HUES48 (cell line): ENCODE data around the gene RPL36AL.
"Not testable (repeated sequence)": the region's sequence is repeated elsewhere in the genome, so short reads cannot be mapped to it uniquely, and the experiment has no call there.

Source experiments
- H3K27ac ChIP-seq: one replicate; pipeline ENCODE4 v1.7.0; 2013; ENCODE audit warnings: low read depth, low read length, inconsistent platforms
- H3K27me3 ChIP-seq: 2 replicates; pipeline ENCODE4 v1.6.1; 2013; ENCODE audit warnings: mild to moderate bottlenecking, low read length; ENCODE audit not compliant: control insufficient read depth, insufficient read depth
- H3K36me3 ChIP-seq: 2 replicates; pipeline ENCODE4 v1.6.1; 2013; ENCODE audit warnings: low read length; ENCODE audit not compliant: control insufficient read depth, insufficient read depth
- H3K4me1 ChIP-seq: 2 replicates; pipeline ENCODE4 v1.6.1; 2013; ENCODE audit warnings: mild to moderate bottlenecking, low read length; ENCODE audit not compliant: control insufficient read depth, insufficient read depth
- H3K4me3 ChIP-seq: 2 replicates; pipeline ENCODE4 v1.5.1; 2013; ENCODE audit warnings: mild to moderate bottlenecking, low read depth, low read length
- H3K9ac ChIP-seq: 2 replicates; pipeline ENCODE4 v1.6.1; 2013; ENCODE audit warnings: mild to moderate bottlenecking, low read depth, low read length, moderate library complexity
- H3K9me3 ChIP-seq: 2 replicates; pipeline ENCODE4 v1.6.1; 2013; ENCODE audit warnings: low read length; ENCODE audit not compliant: control insufficient read depth, insufficient read depth

RPL36AL gene

GRCh38 chr14:49620182-49621113, at the start of gene RPL36AL, which contains the start of gene MGAT2:
Gene RPL36AL (minus strand): TSS chr14:49620626. CDS start chr14:49619104, 1,522 bp downstream.
Gene MGAT2 (plus strand): TSS chr14:49620799. CDS start chr14:49621269, 470 bp downstream.
- peaks cover 17% of the 10 kb centered on the region for H3K4me1 ChIP-seq
- peak within 1 kb of the TSS; percentile 95 for H3K9ac ChIP-seq
- H3K27ac ChIP-seq = peak within 1 kb of the TSS; percentile 94
- H3K36me3 ChIP-seq = peaks cover 41% of the 10 kb centered on the region
- no peaks in the 10 kb centered on the region for H3K27me3 ChIP-seq
- H3K9me3 ChIP-seq = no peaks in the 10 kb centered on the region
- H3K4me3 ChIP-seq = peak within 1 kb of the TSS; percentile 99

GRCh38 chr14:49659526-49660455, 39.4 kb upstream of the RPL36AL start:
- peaks cover 41% of the 10 kb centered on the region for H3K36me3 ChIP-seq
- no peaks in the 10 kb centered on the region for H3K27me3 ChIP-seq
- H3K9ac ChIP-seq = no peak overlapping the region
- H3K4me3 ChIP-seq = no peak overlapping the region
- no peak overlapping the region for H3K27ac ChIP-seq
- H3K9me3 ChIP-seq = no peaks in the 10 kb centered on the region
- no peaks in the 10 kb centered on the region for H3K4me1 ChIP-seq

- H3K4me1 ChIP-seq, H3K9me3 ChIP-seq, H3K9ac ChIP-seq, H3K27ac ChIP-seq, H3K27me3 ChIP-seq, H3K4me3 ChIP-seq: not testable (repeated sequence)
- H3K36me3 ChIP-seq = peaks cover 45% of the 10 kb centered on the region
Observed at GRCh38 chr14:49657500-49657899, 37.1 kb upstream of the RPL36AL start.

DNA sequence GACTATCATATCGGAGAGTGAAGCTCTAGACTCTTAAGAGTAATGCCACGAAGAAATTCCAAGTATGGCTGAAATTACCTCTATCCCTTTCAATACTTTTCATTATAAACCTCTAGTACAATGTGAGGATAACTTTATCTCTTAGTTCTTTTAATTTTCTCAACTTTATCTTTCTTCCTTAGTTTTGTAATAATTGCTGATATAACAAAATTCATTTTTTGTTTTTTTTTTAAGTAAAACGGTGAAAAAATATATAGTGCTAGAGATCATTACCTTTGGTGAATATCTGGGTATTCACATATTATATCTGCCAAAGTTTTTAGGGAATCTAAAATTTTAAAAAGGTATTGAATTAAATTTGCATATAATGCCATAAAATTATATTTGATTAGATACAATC, 34.1 kb upstream of the RPL36AL start:
- peaks cover 50% of the 10 kb centered on the region for H3K36me3 ChIP-seq
- no peak overlapping the region for H3K9ac ChIP-seq
- H3K4me3 ChIP-seq = no peak overlapping the region
- no peak overlapping the region for H3K27ac ChIP-seq
- H3K4me1 ChIP-seq = no peaks in the 10 kb centered on the region
- no peaks in the 10 kb centered on the region for H3K9me3 ChIP-seq
- no peaks in the 10 kb centered on the region for H3K27me3 ChIP-seq

DNA sequence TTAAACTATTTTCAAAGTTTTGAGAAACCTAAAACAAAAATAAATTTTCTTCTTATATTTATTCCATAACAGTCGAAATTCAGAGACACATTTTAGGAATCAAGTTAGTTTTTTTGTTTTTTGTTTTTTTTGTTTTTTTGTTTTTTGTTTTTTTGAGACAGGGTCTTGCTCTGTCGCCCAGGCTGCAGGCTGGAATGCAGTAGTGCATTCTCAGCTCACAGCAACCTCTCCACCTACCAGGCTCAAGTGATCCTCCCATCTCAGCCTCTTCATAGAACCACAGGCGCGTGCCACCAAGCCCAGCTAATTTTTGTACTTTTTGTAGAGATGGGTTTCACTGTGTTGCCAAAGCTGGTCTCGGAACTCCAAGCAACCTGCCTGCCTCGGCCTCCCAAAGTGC, 33.1 kb upstream of the RPL36AL start:
- Histone ChIP-seq H3K9ac (no peak overlapping the region), H3K9me3 (no peaks in the 10 kb centered on the region), H3K4me1 (no peaks in the 10 kb centered on the region), H3K4me3 (no peak overlapping the region), H3K27me3 (no peaks in the 10 kb centered on the region), H3K27ac (no peak overlapping the region), H3K36me3 (peaks cover 51% of the 10 kb centered on the region)

GRCh38 chr14:49642163-49642562, 21.7 kb upstream of the RPL36AL start:
- Histone ChIP-seq H3K4me3 (no peak overlapping the region), H3K4me1 (peaks cover 6% of the 10 kb centered on the region; the same call in 1 of the 2 replicates), H3K27me3 (no peaks in the 10 kb centered on the region), H3K36me3 (peaks cover 37% of the 10 kb centered on the region), H3K9me3 (no peaks in the 10 kb centered on the region), H3K27ac (no peak overlapping the region), H3K9ac (no peak overlapping the region)

DNA sequence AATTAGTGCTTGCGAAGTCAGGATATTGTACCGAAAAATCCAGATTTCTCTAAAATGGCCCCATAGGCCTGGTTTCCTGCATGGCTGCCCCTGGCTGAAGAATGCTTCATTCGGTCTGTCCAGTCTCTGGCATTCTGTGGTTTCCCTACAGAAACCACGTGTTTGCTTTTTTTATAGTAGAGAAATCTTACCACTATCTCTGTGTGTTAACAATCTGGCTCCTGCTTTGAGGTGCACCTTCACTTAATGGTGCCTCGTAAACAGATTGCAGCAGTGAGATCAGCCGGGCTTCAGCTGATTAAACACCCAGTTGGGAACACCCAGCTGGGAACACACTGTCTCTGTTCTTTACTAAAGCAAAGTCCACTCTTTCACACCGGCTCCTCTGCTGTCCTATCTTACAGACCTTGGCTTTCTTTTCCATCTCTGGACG, 21.3 kb upstream of the RPL36AL start:
- peaks cover 6% of the 10 kb centered on the region; the same call in 1 of the 2 replicates for H3K4me1 ChIP-seq
- H3K9ac ChIP-seq = no peak overlapping the region
- H3K27ac ChIP-seq = peak overlapping the region; percentile 67
- H3K36me3 ChIP-seq = peaks cover 37% of the 10 kb centered on the region
- no peaks in the 10 kb centered on the region for H3K27me3 ChIP-seq
- H3K9me3 ChIP-seq = no peaks in the 10 kb centered on the region
- H3K4me3 ChIP-seq = no peak overlapping the region

GRCh38 chr14:49640540-49641417, 20.4 kb upstream of the RPL36AL start:
- Histone ChIP-seq H3K4me1 (peaks cover 6% of the 10 kb centered on the region; the same call in 1 of the 2 replicates), H3K36me3 (peaks cover 39% of the 10 kb centered on the region), H3K9me3 (no peaks in the 10 kb centered on the region), H3K9ac (no peak overlapping the region), H3K4me3 (no peak overlapping the region), H3K27me3 (no peaks in the 10 kb centered on the region), H3K27ac (peak overlapping the region; percentile 67)

DNA sequence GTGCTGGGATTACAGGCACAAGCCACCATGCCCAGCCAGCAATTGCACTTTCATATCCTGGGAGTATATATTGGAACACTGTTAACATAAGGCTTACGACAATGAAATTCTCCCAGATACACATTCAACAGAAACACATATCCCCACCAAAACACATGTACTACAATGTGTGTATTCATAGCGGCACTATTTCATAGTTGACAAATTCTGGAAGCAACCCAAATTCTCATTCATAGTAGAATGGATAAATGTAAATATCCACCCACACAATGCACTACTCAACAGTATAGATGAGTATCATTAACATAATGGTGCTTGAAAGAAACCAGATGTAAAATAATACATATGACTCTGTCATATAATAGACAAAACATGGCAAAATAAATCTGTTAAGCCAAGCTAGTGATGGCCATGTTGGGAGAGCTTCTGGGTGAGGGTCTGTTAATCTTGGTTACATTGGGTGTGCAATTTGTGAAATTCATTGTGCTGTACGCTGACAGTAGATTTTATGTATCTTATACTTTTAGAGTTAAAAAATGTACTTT, 17.2 kb upstream of the RPL36AL start:
- Histone ChIP-seq H3K4me1 (peaks cover 6% of the 10 kb centered on the region; the same call in 1 of the 2 replicates), H3K4me3 (no peak overlapping the region), H3K27me3 (no peaks in the 10 kb centered on the region), H3K36me3 (peaks cover 35% of the 10 kb centered on the region), H3K9ac (no peak overlapping the region), H3K27ac (no peak overlapping the region), H3K9me3 (no peaks in the 10 kb centered on the region)

DNA sequence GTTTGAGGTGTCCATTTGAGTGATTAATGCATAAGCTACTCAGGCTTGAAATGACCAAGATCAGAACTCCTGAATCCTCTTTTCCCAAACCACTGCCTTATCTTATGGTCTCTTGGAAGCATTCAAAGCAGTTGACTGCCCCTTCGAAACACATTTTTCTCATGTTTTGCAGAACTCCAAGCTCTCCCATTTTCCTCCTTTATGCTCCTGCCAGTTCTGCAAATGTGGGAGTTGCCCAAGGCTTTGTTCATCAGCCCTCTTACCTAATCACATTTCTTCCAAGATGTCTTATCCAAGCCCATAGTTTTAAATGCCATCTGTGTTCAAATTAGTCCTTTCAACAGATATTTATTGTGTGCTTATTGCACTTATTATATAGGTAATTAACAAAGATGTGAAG, 16.4 kb upstream of the RPL36AL start:
- peaks cover 7% of the 10 kb centered on the region for H3K4me1 ChIP-seq
- H3K9ac ChIP-seq = no peak overlapping the region
- H3K27ac ChIP-seq = no peak overlapping the region
- H3K27me3 ChIP-seq = no peaks in the 10 kb centered on the region
- peaks cover 35% of the 10 kb centered on the region for H3K36me3 ChIP-seq
- H3K4me3 ChIP-seq = no peak overlapping the region
- no peaks in the 10 kb centered on the region for H3K9me3 ChIP-seq
